H9 (cell line): Measurements from ENCODE around the gene SGSM2. TPM values are rescaled to one million over a fixed set of nuclear protein-coding genes. Genes with fewer than 3 reads are reported as not detected.

ENCODE experiments used
- DNase-seq: peaks from one replicate; pipeline ENCODE4 v3.0.0-alpha.2; 2017
- H2AFZ ChIP-seq: one replicate; pipeline ENCODE4 v1.6.1; 2013; ENCODE audit warnings: mild to moderate bottlenecking, low read length, control low read depth, moderate library complexity
- H2AK5ac ChIP-seq: 2 replicates; pipeline ENCODE4 v1.6.1; 2013; ENCODE audit warnings: low read length, control low read depth, mixed read lengths; ENCODE audit not compliant: insufficient read length
- H2BK120ac ChIP-seq: one replicate; pipeline ENCODE4 v1.6.1; 2013; ENCODE audit warnings: low read depth, mild to moderate bottlenecking, low read length, control low read depth, inconsistent platforms; ENCODE audit not compliant: poor library complexity, severe bottlenecking
- H2BK12ac ChIP-seq: 2 replicates; pipeline ENCODE4 v1.6.1; 2013; ENCODE audit warnings: low read length, control low read depth, mixed read lengths, low read depth; ENCODE audit not compliant: insufficient read length
- H2BK15ac ChIP-seq: 2 replicates; pipeline ENCODE4 v1.6.1; 2013; ENCODE audit warnings: low read depth, low read length, control low read depth
- H2BK20ac ChIP-seq: one replicate; pipeline ENCODE4 v1.6.1; 2013; ENCODE audit warnings: low read depth, mild to moderate bottlenecking, low read length, control low read depth, inconsistent platforms; ENCODE audit not compliant: poor library complexity, severe bottlenecking
- H2BK5ac ChIP-seq: 2 replicates; pipeline ENCODE4 v1.6.1; 2013; ENCODE audit warnings: low read length, control low read depth, mixed read lengths; ENCODE audit not compliant: insufficient read length
- H3K14ac ChIP-seq: 2 replicates; pipeline ENCODE4 v1.6.1; 2013; ENCODE audit warnings: low read length, control low read depth; ENCODE audit not compliant: insufficient read depth
- H3K18ac ChIP-seq: 2 replicates; pipeline ENCODE4 v1.6.1; 2013; ENCODE audit warnings: low read depth, mild to moderate bottlenecking, mixed read lengths, low read length, control low read depth; ENCODE audit not compliant: insufficient read length
- H3K23ac ChIP-seq: 2 replicates; pipeline ENCODE4 v1.6.1; 2013; ENCODE audit warnings: low read length, control low read depth, mixed read lengths, low read depth; ENCODE audit not compliant: insufficient read length
- H3K23me2 ChIP-seq: 2 replicates; pipeline ENCODE4 v1.6.1; 2013; ENCODE audit warnings: low read depth, mild to moderate bottlenecking, mixed read lengths, low read length, control low read depth; ENCODE audit not compliant: insufficient read length, poor library complexity, severe bottlenecking
- H3K27ac ChIP-seq: 2 replicates; pipeline ENCODE4 v1.5.1; 2013; ENCODE audit warnings: low read length, control low read depth, mixed read lengths, low read depth; ENCODE audit not compliant: insufficient read length
- H3K27me3 ChIP-seq: 2 replicates; pipeline ENCODE4 v1.6.1; 2013; ENCODE audit warnings: low read length, control low read depth, inconsistent platforms; ENCODE audit not compliant: insufficient read depth
- H3K4ac ChIP-seq: 2 replicates; pipeline ENCODE4 v1.6.1; 2013; ENCODE audit warnings: low read depth, mild to moderate bottlenecking, control low read depth, inconsistent platforms, low read length, moderate library complexity
- H3K4me1 ChIP-seq: 2 replicates; pipeline ENCODE4 v1.6.1; 2013; ENCODE audit warnings: low read length, control low read depth, inconsistent platforms; ENCODE audit not compliant: insufficient read depth
- H3K4me2 ChIP-seq: 2 replicates; pipeline ENCODE4 v1.6.1; 2013; ENCODE audit warnings: low read length, control low read depth, mixed read lengths; ENCODE audit not compliant: insufficient read length, insufficient read depth
- H3K56ac ChIP-seq: 2 replicates; pipeline ENCODE4 v1.6.1; 2013; ENCODE audit warnings: low read depth, mild to moderate bottlenecking, mixed read lengths, low read length, control low read depth; ENCODE audit not compliant: insufficient read length
- H3K79me1 ChIP-seq: 2 replicates; pipeline ENCODE4 v1.6.1; 2013; ENCODE audit warnings: low read depth, mild to moderate bottlenecking, moderate library complexity, low read length, control low read depth, inconsistent platforms; ENCODE audit not compliant: insufficient read depth, poor library complexity, severe bottlenecking
- H3K79me2 ChIP-seq: 2 replicates; pipeline ENCODE4 v1.6.1; 2013; ENCODE audit warnings: low read length, control low read depth, inconsistent platforms; ENCODE audit not compliant: insufficient read depth
- H3K9ac ChIP-seq: 2 replicates; pipeline ENCODE4 v1.6.1; 2013; ENCODE audit warnings: low read length, control low read depth, mixed read lengths; ENCODE audit not compliant: insufficient read length; ENCODE audit errors: extremely low read depth
- H3K9me3 ChIP-seq: one replicate; pipeline ENCODE4 v1.6.1; 2013; ENCODE audit warnings: low read depth, low read length, inconsistent platforms; ENCODE audit not compliant: control insufficient read depth
- H3T11ph ChIP-seq: one replicate; pipeline ENCODE4 v1.6.1; 2013; ENCODE audit warnings: mild to moderate bottlenecking, low read length, control low read depth, inconsistent platforms
- H4K20me1 ChIP-seq: one replicate; pipeline ENCODE4 v1.6.1; 2013; ENCODE audit not compliant: control insufficient read depth, insufficient read length, insufficient read depth
- H4K5ac ChIP-seq: 2 replicates; pipeline ENCODE4 v1.6.1; 2013; ENCODE audit warnings: low read depth, mild to moderate bottlenecking, mixed read lengths, low read length, control low read depth; ENCODE audit not compliant: insufficient read length
- H4K8ac ChIP-seq: replicated peaks from 2 replicates; pipeline ENCODE4 v1.6.1; 2013; ENCODE audit warnings: low read length, control low read depth, mixed read lengths, low read depth; ENCODE audit not compliant: insufficient read length
- H4K91ac ChIP-seq: 2 replicates; pipeline ENCODE4 v1.6.1; 2013; ENCODE audit warnings: low read depth, mild to moderate bottlenecking, moderate library complexity, mixed read lengths, low read length, control low read depth; ENCODE audit not compliant: insufficient read length
- H3K27ac Mint-ChIP-seq, 3 experiments: 2 replicates in 2 of 3; 3 replicates in 1 of 3; pipeline ENCODE4 v1.8.0; 2020 to 2021; ENCODE audit warnings: mixed read lengths in 3 of 3, mild to moderate bottlenecking in 1 of 3, moderate library complexity in 1 of 3
- H3K27me3 Mint-ChIP-seq: 2 replicates; pipeline ENCODE4 v1.8.0; 2021; ENCODE audit warnings: low read depth, mild to moderate bottlenecking, moderate library complexity, mixed read lengths
- H3K36me3 Mint-ChIP-seq, 3 experiments: 2 replicates in 2 of 3; 3 replicates in 1 of 3; pipeline ENCODE4 v1.8.0; 2020 to 2021; ENCODE audit warnings: low read depth in 3 of 3, mixed read lengths in 3 of 3; ENCODE audit not compliant: insufficient read depth in 1 of 3
- H3K4me1 Mint-ChIP-seq, 2 experiments: 2 replicates each; pipeline ENCODE4 v1.8.0; 2020; ENCODE audit warnings: mixed read lengths in 2 of 2
- H3K4me3 Mint-ChIP-seq, 2 experiments: 2 replicates in 1 of 2; 3 replicates in 1 of 2; pipeline ENCODE4 v1.8.0; 2020 to 2021; ENCODE audit warnings: mild to moderate bottlenecking in 2 of 2, mixed read lengths in 2 of 2, moderate library complexity in 1 of 2
- H3K9me3 Mint-ChIP-seq, 2 experiments: 2 replicates in 1 of 2; 3 replicates in 1 of 2; pipeline ENCODE4 v1.8.0; 2020; ENCODE audit warnings: mild to moderate bottlenecking in 2 of 2, mixed read lengths in 2 of 2, moderate library complexity in 1 of 2
- CTCF ChIP-seq: fragments of 200-600 bp; sonication (generic); conservative IDR thresholded peaks from 3 replicates; pipeline ENCODE4 v1.8.0; 2021; ENCODE audit warnings: antibody characterized with exemption, mild to moderate bottlenecking
- WGBS: extraction: QIAGEN DNeasy Blood & Tissue Kit; methylation state at CpG from one replicate; pipeline ENCODE4 v1.1.7; 2013; ENCODE audit warnings: missing lambda C conversion rate, low lambda C conversion rate, mixed read lengths; ENCODE audit not compliant: insufficient read length; ENCODE audit errors: extremely low coverage; 5-methylcytosine and 5-hydroxymethylcytosine counted together
- total RNA-seq: library from RNA; stranded (reverse); gene quantifications from 2 replicates; pipeline ENCODE4 v1.2.1, GENCODE V29; 2021

The SGSM2 gene
- total RNA-seq, 1 experiment from 2014 or later = 45.6 TPM

GRCh38 chr17:2309338-2310154 lies 27.8 kb upstream of the SGSM2 start:
- no peak overlapping the region for H2AK5ac ChIP-seq
- peak overlapping the region in 1 of 3 experiments; percentile 6; a peak in 2 of 7 replicates for H3K27ac Mint-ChIP-seq
- no peaks in the 10 kb centered on the region for H3K27me3 ChIP-seq
- H4K8ac ChIP-seq = no peak overlapping the region
- no peak overlapping the region for H3K18ac ChIP-seq
- H3T11ph ChIP-seq = no peak overlapping the region
- no peak overlapping the region for H3K27ac ChIP-seq
- H3K23ac ChIP-seq = no peak overlapping the region
- H3K27me3 Mint-ChIP-seq = no peaks in the 10 kb centered on the region
- no peaks in the 10 kb centered on the region for H4K20me1 ChIP-seq
- no peaks in the 10 kb centered on the region for H3K4me1 ChIP-seq
- no peaks in the 10 kb centered on the region for H3K23me2 ChIP-seq
- H3K4ac ChIP-seq = no peak overlapping the region
- H3K79me2 ChIP-seq = no peaks in the 10 kb centered on the region
- H3K4me2 ChIP-seq = no peak overlapping the region
- no peak overlapping the region for H3K56ac ChIP-seq
- no peak overlapping the region for H4K91ac ChIP-seq
- H2BK12ac ChIP-seq = no peak overlapping the region
- no peak overlapping the region for H2BK15ac ChIP-seq
- no peaks in the 10 kb centered on the region for H3K79me1 ChIP-seq
- peaks cover 2 to 9% (median 5%) of the 10 kb centered on the region in 3 experiments; a peak in 4 of 7 replicates for H3K36me3 Mint-ChIP-seq
- no peak for TF ChIP-seq CTCF
- no peak overlapping the region for H3K4me3 Mint-ChIP-seq
- no peaks in the 10 kb centered on the region for H3K9me3 ChIP-seq
- no peak overlapping the region for H2AFZ ChIP-seq
- no peak overlapping the region for H4K5ac ChIP-seq
- no peak overlapping the region for H2BK120ac ChIP-seq
- no CpG with 5 or more reads among the region's 6 CpGs for WGBS
- no peak overlapping the region for H3K14ac ChIP-seq
- H2BK5ac ChIP-seq = no peak overlapping the region
- H3K9ac ChIP-seq = no peak overlapping the region
- DNase-seq = no peak
- no peaks in the 10 kb centered on the region for H3K4me1 Mint-ChIP-seq
- no peak overlapping the region for H2BK20ac ChIP-seq
- no peaks in the 10 kb centered on the region for H3K9me3 Mint-ChIP-seq
